HG03135 (cell line): Measurements from ENCODE around the gene CALHM2.
"Not testable (repeated sequence)": the region's sequence is repeated elsewhere in the genome, so short reads cannot be mapped to it uniquely, and the experiment has no call there.

Experiments
- ATAC-seq: cut with Tn5 transposase; IDR thresholded peaks from one replicate; pipeline ENCODE4 v1.9.1; 2021; ENCODE audit warnings: mild to moderate bottlenecking, moderate library complexity; ENCODE audit not compliant: unreplicated experiment

Gene CALHM2, protein sequence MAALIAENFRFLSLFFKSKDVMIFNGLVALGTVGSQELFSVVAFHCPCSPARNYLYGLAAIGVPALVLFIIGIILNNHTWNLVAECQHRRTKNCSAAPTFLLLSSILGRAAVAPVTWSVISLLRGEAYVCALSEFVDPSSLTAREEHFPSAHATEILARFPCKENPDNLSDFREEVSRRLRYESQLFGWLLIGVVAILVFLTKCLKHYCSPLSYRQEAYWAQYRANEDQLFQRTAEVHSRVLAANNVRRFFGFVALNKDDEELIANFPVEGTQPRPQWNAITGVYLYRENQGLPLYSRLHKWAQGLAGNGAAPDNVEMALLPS

DNA sequence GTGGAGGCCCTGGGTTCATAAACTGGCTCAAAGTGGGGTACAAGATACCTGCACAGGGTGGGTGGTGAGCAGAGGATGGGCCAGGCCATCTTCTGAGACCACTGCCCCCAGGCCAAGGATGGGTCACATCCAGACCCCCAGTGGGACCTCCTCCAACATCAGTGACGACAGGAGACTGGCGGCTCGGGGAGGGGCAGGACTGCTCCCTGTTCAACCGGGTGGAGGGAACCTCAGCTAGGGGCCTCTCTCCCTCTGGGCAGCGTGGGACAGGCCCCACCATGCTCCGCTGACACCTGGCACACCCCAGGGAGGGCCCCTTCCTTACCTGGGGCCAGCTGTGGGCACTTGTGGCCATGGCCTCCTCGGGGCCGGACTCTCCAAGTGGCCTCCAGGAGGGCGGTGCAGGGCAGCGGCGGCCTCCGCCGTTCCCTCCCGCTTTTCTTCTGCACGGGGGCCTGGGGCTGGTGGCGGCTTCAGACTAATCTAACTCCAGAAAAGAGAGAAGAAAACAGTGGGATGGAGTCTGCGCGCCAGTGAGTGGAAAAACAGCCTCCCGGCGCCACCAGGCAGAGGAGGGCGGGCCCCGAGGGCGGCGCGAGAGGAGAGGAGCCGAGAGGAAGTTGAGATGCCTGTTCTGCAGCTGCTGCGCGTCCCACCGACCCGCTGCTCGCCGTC, at the start of gene CALHM2:
Gene CALHM2, minus strand, starts transcription at position 540 of the 675 bp plus-strand sequence. CDS start 2,429 bp downstream, outside the sequence.
- peak; percentile 70 for ATAC-seq

DNA sequence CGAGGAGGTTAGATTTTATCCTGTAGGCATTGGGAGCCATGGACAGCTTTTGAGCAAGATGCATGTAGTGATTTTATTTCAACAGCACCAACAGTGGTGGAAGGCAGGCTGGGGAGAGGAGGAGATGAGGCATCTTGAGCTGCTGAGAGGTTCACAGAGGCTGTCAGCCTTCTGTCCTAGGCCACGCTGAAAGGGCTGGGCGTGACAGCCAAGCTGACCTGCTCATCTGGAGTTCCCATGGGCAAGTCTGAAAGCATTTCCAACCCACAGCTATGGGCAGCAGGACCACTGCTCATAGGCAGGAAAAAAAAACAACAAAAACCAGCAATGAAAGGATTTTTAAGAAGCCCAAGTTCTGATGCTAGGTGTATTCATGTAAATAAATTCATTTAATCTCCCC, 49.0 kb upstream of the CALHM2 start:
- no peak for ATAC-seq

DNA sequence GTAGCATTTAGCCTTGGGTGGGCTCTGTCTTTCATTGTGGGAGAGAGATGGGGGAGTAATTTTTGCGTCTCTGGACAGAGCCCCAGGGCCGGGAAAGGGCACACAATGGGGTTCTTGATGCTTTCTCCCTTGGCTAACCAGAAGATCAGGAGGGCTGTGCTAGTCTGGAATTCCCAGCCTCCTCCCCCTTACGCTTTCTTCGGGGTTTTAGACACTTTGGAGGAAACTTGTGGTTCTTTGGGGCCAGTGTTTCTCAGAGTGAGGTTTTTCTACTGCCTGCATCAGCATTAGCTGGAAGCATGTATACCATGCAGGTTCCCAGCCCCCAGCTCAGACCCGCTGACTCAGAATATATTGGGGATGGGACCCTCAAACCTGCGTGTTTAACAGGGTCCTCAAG, 48.3 kb upstream of the CALHM2 start:
- no peak for ATAC-seq

DNA sequence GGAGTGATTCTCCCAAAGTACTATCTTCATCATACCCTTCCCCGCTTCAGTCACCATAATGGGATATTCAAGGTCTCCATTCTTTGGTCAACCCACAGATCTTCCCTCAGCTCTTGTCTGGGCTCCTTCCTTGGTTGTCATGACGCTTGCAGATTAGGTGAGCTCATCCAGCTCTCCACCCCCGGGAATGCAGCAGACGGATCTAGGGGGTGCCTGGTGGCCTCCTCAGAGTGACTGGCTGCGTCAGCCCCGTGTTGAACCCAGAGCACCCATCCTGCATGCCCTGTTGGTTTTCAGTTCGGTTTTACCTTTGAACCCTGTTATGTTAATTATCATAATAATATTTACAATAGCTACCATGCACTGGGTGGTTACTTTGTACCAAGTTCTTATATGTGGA, 47.7 kb upstream of the CALHM2 start:
- ATAC-seq, result no peak

DNA sequence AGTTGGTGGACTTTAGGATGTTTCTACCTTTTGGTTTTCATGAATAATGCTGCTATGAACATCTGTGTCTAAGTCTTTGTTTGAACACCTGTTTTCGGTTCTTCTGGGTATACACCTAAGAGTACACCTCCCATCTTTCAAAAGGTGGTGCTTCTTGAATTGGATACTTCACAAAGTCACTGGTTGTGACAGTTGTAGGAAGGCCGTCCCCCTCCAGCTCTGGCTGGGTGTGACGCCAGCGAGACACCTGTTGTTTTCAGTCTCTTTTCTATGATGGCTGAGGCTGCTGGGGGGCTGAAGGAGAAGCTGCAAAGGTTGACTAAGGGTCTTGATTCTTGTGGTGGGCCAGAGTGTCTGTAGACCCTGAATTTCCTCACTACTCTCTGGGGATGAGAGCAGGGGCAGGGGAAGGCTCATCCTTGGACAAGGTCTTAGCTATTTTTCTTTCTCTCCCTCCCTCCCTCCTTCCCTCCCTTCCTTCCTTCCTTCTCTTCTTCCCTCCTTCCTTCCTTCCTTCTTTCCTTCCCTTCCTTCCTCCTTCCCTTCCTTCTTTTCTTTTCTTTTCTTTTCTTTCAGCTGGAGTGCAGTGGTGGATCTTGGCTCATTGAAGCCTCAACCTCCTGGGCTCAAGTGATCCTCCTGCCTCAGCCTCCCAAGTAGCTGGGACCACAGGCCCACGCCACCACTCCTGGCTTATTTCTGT, 46.9 kb upstream of the CALHM2 start:
- ATAC-seq, result no peak

DNA sequence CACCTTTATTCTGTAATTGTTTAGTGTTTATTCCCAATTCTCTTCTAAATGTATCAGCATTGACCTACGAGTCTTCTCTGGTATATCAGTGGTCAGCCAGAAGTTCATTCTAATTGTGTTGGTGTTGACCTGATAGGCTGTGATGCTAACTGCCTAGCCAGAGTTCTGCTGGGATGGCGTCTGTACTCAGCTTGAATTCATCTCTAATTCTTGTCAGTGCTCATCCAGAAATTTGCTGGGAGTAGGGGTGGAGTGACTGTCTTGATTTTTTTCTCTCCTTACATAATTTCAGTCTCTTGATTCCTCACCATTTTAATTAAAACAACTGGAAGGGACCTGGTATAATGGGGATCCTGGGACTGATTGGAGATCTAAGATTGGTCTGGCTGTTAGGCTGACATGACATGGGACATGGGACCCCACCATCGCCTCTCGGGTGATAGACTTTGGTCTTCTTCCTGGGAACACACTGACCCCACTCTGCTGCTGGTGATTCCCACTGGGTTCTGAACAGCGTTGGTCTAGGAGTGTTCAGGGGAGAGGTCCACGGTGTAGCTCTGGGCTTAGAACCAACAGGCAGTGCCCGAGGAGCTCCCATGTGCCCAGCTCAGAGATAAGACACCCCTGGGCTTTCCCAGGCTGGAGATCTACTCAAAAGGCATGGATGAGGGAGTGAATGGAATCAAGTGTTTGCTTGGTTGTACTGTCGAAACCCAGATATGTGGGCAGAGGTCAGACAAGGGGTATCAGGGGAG, 45.2 kb upstream of the CALHM2 start:
- ATAC-seq, result no peak

DNA sequence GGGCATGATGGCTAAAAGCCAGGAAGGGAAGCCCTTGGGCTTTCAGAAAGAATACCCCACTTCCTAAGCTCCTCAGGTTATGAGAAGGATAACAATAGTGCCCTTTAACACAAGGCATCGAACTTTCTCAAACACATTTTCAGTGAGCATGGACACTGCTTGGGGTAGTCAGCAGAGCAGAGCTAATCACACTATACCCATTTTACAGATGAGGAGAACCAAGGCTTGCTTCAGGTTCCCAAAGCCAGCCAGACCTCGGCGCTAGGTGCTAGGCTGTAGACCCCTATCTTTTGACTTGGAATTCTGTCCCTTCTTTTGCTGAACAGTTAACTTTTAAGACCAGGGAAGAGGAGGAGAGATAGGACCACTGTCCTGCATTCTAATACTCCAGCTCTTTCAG, 43.2 kb upstream of the CALHM2 start:
- no peak for ATAC-seq

DNA sequence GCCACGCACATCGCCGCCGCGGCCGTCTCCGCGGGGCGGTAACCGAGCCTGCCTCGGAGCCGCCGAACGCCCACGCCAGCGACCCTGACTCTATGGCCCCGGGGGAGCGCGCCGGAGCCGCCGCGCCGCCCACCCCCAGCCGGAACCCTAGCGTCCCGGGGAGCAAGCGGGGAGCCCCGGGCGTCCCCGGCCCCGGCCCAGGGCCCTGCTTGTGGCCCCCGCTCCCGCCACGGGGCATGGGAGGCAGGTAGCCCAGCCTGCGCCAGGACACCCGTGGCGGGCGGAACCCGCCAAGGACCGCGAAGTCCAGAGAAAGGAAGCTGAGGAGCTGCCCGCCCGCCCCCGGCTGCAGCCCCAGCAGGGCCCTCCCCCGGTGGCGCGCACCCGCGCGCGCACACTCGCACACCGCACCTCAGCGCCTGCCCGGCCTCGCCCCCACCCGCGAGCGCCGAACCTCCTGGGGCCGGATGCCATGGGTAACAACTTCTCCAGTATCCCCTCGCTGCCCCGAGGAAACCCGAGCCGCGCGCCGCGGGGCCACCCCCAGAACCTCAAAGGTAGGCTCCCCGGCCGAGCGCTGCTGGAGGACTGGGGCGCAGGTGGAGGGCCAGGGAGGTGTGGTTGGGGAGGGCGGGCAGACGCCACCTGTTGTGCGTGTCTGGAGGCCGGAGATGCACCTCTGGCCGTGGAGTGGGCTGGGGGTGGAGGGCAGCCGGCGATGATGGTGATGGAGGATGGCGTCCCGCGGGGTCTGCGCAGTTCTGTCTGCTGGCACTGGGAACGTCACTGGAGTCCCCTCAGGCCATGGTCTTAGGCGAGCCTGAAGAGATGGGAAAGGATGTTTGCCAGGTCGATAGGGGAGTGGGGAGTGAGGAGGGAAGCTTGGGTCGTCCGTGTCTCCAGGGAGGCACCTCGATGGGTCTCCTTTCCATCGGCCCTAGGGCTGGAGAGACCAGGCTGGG, 42.0 kb upstream of the CALHM2 start:
- no peak for ATAC-seq

DNA sequence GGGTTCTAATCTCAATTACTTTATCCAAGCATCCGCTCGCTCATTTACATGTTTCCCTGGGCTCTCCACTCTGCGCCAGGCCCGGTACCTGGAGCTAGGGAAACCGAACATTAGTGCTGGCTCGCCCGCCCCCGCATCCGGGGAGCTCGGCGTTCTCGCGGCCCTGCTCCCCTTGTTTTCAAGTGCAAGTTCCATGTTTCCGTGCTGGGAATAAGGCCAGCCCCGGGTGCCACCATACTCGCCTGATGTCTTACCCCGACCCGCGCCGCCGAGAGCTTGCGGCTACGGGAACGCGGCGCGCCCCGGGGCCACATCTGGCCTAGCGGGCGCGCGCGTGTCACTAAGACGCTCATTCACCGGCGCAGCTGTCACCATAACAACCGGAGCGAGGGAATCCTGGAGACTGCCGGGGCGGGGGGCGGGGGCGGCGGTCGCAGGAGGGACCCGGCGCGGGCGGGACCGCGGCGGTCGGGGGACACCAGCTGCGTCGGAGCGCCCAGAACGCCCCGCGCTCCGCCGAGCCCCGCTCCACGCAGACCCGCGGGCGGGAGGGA, 41.3 kb upstream of the CALHM2 start, which contains the start of gene NEURL1:
Gene NEURL1, plus strand, starts transcription at position 344 of the 554 bp plus-strand sequence. CDS start 683 bp downstream, outside the sequence.
- ATAC-seq, result no peak

DNA sequence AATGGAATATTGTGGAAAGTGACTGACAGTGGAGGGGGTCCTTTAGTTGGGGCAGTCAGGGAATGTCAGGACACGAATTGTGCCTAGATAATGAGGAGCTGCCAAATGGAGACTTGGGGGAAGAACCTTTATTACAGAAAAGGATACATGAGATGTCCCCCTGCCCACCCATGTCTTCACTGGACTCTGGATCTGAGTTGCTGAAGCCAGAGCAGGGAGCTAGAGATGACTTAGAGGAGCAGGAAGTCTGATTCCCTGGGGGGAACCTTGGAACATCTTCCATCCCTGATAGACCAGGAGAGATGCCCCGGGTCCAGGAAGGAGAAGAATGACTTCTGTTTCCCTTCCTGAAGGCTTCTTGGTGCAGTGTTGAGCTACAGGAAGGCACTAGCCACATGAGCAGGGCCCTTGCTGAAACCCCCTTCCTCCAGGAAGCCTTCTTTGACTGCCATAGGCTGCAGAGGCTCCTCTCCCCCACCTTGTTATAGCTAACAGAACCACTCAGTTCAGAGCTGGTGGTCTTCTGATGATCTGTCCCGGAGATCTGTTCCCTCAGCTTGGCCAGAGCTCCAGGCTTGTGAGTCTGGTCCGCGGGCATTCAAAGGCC, 40.6 kb upstream of the CALHM2 start:
- ATAC-seq, result no peak

DNA sequence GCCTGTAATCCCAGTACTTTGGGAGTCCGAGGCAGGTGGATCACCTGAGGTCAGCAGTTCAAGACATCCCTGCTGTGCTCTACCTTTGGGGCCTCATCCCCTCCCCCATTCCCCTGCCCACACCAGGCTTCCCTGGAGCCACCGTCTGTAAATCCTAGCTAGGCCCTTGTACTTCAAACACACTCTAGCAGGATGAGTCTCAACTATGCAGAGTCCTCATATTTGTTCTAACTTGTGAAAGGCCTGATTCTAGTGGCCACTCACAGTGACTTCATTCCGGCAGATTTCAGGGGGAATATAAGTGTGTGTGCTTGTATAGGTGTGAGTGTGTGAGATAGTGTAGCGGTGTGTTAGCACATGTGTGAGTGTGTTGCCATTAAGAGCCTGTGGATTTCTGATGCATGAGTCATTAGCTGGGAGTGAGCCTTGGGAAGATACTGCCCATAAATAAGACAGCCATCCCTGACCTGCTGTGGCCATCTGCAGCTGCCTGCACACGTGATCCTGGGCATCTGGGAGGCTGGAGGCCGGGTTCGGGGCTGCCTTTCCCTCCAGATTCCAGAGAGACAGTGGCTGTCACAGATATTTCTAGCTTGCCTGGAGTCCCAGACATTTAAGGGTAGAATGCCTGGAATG, 39.7 kb upstream of the CALHM2 start:
- no peak for ATAC-seq

DNA sequence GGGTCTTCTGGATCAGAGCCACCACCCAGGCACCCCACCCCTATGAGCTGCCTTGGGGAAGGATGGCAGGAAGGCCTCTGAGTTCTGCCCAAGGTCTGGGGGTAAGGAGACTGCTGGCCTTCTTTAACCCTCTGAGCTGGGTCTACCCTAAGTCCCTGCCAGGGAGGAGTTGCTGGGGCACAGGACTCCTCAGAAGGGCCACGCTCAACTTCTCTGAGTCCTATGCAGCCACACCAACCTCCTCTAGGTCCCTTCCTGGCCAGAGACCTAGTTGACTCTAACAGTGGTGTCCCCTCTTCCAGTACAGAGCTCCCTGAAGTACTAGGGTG, 38.8 kb upstream of the CALHM2 start:
- ATAC-seq, result peak; percentile 21

DNA sequence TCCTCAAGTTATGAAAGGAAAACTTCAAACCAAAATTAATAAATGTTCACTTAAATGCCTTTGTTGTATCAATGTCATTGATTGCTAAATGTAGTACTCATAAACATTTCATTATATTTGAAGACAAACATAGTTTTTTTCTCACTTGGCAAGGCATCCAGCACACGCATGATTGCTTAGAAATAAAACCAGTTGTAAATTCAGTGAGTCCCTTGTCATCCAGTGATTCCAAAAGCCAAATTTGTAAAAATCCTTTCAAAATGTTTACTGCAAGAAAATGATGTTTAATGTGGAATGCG, 35.2 kb upstream of the CALHM2 start:
- ATAC-seq, result no peak

DNA sequence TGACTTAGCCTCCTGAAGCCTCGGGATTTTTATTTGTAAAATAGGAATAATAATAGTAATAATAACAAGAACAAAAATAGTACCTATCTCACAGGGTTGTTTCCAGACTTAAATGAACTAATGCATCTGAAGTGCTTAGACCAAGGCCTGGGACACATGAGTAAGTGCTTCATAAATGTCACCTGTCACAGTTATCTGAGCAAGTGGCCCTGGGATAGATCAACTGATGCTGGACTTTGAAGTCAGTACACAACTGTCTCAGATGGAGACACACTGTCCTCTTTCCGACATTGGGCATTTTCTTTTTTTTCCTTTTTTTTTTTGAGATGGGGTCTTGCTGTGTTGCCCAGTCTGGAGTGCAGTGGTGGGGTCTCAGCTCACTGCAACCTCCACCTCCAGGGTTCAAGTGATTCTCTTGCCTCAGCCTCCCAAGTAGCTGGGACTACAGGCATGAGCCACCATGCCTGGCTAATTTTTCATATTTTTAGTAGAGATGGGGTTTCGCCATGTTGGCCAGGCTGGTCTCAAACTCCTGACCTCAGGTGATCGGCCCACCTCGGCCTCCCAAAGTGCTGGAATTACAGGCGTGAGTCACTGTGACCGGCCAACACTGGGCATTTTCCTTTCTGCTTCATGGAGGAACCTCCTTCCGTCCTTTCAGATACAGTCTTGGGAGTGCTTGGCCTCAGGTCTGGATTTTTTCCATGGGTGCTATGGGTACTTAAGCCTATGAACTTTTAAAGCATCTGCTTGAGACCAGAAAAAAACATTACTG, 34.7 kb upstream of the CALHM2 start:
- not testable (repeated sequence) for ATAC-seq

DNA sequence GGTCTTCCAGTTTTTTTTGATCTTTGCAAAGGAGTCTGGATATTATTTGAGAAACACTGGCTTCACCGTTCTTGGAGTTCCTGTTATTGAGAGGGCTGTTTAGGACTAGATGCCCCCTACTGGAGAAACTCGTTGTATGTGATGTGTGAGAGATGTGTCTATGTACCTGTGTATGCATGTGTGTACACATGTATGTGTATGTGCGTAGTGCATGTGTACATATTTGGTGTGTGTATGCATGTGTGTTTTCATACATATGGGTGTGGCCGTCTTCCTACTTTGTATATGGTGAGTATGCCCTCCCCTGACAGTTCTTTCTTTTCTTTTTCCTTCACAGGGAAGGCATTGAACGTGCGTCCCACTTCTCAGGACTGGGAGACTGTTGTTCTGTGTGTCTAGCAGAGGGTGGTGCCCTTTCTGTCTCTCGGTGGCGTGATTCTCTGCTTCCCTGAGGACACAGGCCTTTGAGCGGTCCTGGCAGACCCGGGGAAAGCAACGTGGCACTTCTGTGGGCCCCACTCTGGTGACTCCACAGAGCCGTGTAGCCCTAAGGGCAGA, 29.9 kb upstream of the CALHM2 start:
- ATAC-seq, result no peak

DNA sequence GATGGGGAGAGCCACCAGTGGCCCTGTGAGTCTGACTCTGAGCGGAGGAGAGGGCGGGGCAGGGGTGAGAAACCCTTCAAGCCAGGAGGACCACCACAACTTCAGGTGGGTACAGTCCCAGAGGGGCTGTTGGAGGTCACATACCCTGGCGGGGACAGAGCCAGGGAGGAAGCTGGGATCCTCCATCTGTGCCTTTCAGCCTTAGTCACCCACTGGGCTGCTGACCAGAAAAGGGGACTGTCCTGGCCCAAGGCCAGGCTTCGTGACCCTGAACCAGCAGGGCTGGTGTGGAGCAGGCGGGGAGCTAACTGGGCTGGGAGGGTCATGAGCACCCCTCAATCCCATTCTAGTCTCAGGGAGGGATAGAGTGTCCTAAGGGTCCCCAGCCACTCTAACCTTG, 28.4 kb upstream of the CALHM2 start:
- no peak for ATAC-seq

DNA sequence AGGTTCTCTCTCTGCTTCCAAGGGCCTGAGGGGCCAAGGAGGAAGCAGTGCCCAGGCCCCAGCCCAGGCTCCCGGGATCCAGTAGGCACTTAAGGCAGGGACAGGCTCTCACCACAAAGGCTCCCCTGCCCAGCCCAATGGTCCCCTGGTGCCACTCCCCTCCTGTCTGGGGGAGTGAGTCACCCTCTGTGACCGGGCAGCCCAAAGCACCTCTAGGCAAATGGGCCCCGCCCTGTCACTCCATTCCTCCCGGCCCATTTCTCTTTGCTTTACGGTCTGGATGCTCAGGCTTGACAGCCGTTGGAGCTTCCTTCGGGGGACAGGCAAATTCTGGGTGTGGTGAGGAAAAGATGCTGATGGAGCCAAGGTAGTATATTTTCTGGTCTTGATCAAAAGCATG, 27.0 kb upstream of the CALHM2 start, which contains the start of gene CALHM3:
Gene CALHM3, minus strand, starts transcription at position 106 of the 400 bp plus-strand sequence. CDS start 208 bp downstream, outside the sequence.
- ATAC-seq, result no peak

DNA sequence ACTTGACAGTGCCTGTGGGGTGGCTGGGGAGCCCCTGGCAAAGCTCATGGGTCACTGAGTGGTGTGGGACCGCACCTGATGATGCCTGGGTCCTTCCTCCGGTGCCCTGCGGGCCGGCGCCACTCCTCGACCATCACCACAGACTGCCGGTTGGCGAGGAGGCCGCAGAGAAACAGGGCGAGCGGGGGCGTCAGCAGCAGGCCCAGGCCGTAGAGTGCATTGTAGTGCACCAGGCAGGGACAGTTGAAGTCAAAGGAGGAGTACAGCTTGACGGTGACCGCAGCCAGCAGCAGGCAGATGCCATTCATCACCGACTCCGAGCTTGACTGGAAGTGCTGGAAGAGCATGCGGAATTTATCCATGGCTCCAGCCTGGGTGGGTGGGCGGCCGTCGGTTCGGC, 26.5 kb upstream of the CALHM2 start:
- ATAC-seq, result no peak
